ENCODE data around the gene HCFC2.
"Not testable (repeated sequence)": the region's sequence is repeated elsewhere in the genome, so short reads cannot be mapped to it uniquely, and the experiment has no call there.

The HCFC2 gene

GRCh38 chr12:104079024-104079423 lies 14.7 kb downstream of the HCFC2 start:
- H3K9me3 ChIP-seq (ENCODE audit: control insufficient read depth, insufficient read depth, low read length): no peaks in the 10 kb centered on the region
- H3K9ac ChIP-seq (ENCODE audit: low read depth, low read length): no peak overlapping the region
- H3K4me1 ChIP-seq (ENCODE audit: insufficient read depth, low read length): no peaks in the 10 kb centered on the region
- H3K36me3 ChIP-seq (ENCODE audit: insufficient read depth, low read length): no peaks in the 10 kb centered on the region

GRCh38 chr12:104080764-104081163 lies 16.4 kb downstream of the HCFC2 start:
- no peaks in the 10 kb centered on the region for H3K36me3 ChIP-seq (ENCODE audit: insufficient read depth, low read length)
- no peak overlapping the region for H3K9ac ChIP-seq (ENCODE audit: low read depth, low read length)
- H3K4me1 ChIP-seq (ENCODE audit: insufficient read depth, low read length): no peaks in the 10 kb centered on the region
- no peaks in the 10 kb centered on the region for H3K9me3 ChIP-seq (ENCODE audit: control insufficient read depth, insufficient read depth, low read length)

- H3K9me3 ChIP-seq (ENCODE audit: control insufficient read depth, insufficient read depth, low read length): no peaks in the 10 kb centered on the region
- no peaks in the 10 kb centered on the region for H3K36me3 ChIP-seq (ENCODE audit: insufficient read depth, low read length)
- no peak overlapping the region for H3K9ac ChIP-seq (ENCODE audit: low read depth, low read length)
- no peaks in the 10 kb centered on the region for H3K4me1 ChIP-seq (ENCODE audit: insufficient read depth, low read length)
Observed at GRCh38 chr12:104083769-104084475, 19.6 kb downstream of the HCFC2 start.

GRCh38 chr12:104090685-104091084 lies 26.4 kb downstream of the HCFC2 start:
- H3K9ac ChIP-seq (ENCODE audit: low read depth, low read length): no peak overlapping the region
- no peaks in the 10 kb centered on the region for H3K36me3 ChIP-seq (ENCODE audit: insufficient read depth, low read length)
- peaks cover 3% of the 10 kb centered on the region; the same call in 1 of the 2 replicates for H3K4me1 ChIP-seq (ENCODE audit: insufficient read depth, low read length)
- no peaks in the 10 kb centered on the region for H3K9me3 ChIP-seq (ENCODE audit: control insufficient read depth, insufficient read depth, low read length)

GRCh38 chr12:104091136-104091535 lies 26.8 kb downstream of the HCFC2 start:
- H3K9ac ChIP-seq (ENCODE audit: low read depth, low read length): no peak overlapping the region

GRCh38 chr12:104094284-104094683 lies 30.0 kb downstream of the HCFC2 start:
- H3K4me1 ChIP-seq (ENCODE audit: insufficient read depth, low read length): peaks cover 3% of the 10 kb centered on the region; the same call in 1 of the 2 replicates
- no peaks in the 10 kb centered on the region for H3K9me3 ChIP-seq (ENCODE audit: control insufficient read depth, insufficient read depth, low read length)
- no peak overlapping the region for H3K9ac ChIP-seq (ENCODE audit: low read depth, low read length)
- no peaks in the 10 kb centered on the region for H3K36me3 ChIP-seq (ENCODE audit: insufficient read depth, low read length)

More at GRCh38 chr12:104091136-104091535, 26.8 kb downstream of the HCFC2 start:
- H3K9me3 ChIP-seq (ENCODE audit: control insufficient read depth, insufficient read depth, low read length): no peaks in the 10 kb centered on the region
- no peaks in the 10 kb centered on the region for H3K36me3 ChIP-seq (ENCODE audit: insufficient read depth, low read length)
- H3K4me1 ChIP-seq (ENCODE audit: insufficient read depth, low read length): peaks cover 3% of the 10 kb centered on the region; the same call in 1 of the 2 replicates

GRCh38 chr12:104095289-104095688 lies 31.0 kb downstream of the HCFC2 start:
- H3K9me3 ChIP-seq (ENCODE audit: control insufficient read depth, insufficient read depth, low read length): no peaks in the 10 kb centered on the region
- peaks cover 3% of the 10 kb centered on the region; the same call in 1 of the 2 replicates for H3K4me1 ChIP-seq (ENCODE audit: insufficient read depth, low read length)
- no peak overlapping the region for H3K9ac ChIP-seq (ENCODE audit: low read depth, low read length)
- no peaks in the 10 kb centered on the region for H3K36me3 ChIP-seq (ENCODE audit: insufficient read depth, low read length)

- no peaks in the 10 kb centered on the region for H3K4me1 ChIP-seq (ENCODE audit: insufficient read depth, low read length)
- H3K36me3 ChIP-seq (ENCODE audit: insufficient read depth, low read length): no peaks in the 10 kb centered on the region
- no peak overlapping the region for H3K9ac ChIP-seq (ENCODE audit: low read depth, low read length)
- H3K9me3 ChIP-seq (ENCODE audit: control insufficient read depth, insufficient read depth, low read length): no peaks in the 10 kb centered on the region
Observed at GRCh38 chr12:104097954-104098353, 33.6 kb downstream of the HCFC2 start.

- Histone ChIP-seq H3K9me3 (ENCODE audit: control insufficient read depth, insufficient read depth, low read length) (no peaks in the 10 kb centered on the region), H3K9ac (ENCODE audit: low read depth, low read length) (no peak overlapping the region), H3K4me1 (ENCODE audit: insufficient read depth, low read length) (peaks cover 9% of the 10 kb centered on the region), H3K36me3 (ENCODE audit: insufficient read depth, low read length) (no peaks in the 10 kb centered on the region)
Observed at GRCh38 chr12:104105461-104105860, 41.1 kb downstream of the HCFC2 start.

GRCh38 chr12:104106965-104107364 lies 42.6 kb downstream of the HCFC2 start:
- Histone ChIP-seq H3K9ac (ENCODE audit: low read depth, low read length) (no peak overlapping the region), H3K4me1 (ENCODE audit: insufficient read depth, low read length) (peaks cover 9% of the 10 kb centered on the region), H3K36me3 (ENCODE audit: insufficient read depth, low read length) (no peaks in the 10 kb centered on the region), H3K9me3 (ENCODE audit: control insufficient read depth, insufficient read depth, low read length) (no peaks in the 10 kb centered on the region)

GRCh38 chr12:104108755-104109445 lies 44.6 kb downstream of the HCFC2 start:
- no peaks in the 10 kb centered on the region for H3K36me3 ChIP-seq (ENCODE audit: insufficient read depth, low read length)
- H3K9me3 ChIP-seq (ENCODE audit: control insufficient read depth, insufficient read depth, low read length): no peaks in the 10 kb centered on the region
- H3K4me1 ChIP-seq (ENCODE audit: insufficient read depth, low read length): peaks cover 9% of the 10 kb centered on the region
- no peak overlapping the region for H3K9ac ChIP-seq (ENCODE audit: low read depth, low read length)

- H3K9me3 ChIP-seq (ENCODE audit: control insufficient read depth, insufficient read depth, low read length): no peaks in the 10 kb centered on the region
- no peak overlapping the region for H3K9ac ChIP-seq (ENCODE audit: low read depth, low read length)
- no peaks in the 10 kb centered on the region for H3K36me3 ChIP-seq (ENCODE audit: insufficient read depth, low read length)
- peaks cover 9% of the 10 kb centered on the region for H3K4me1 ChIP-seq (ENCODE audit: insufficient read depth, low read length)
Observed at GRCh38 chr12:104109446-104110271, 45.3 kb downstream of the HCFC2 start.

- not testable (repeated sequence) for H3K36me3 ChIP-seq (ENCODE audit: insufficient read depth, low read length); H3K9ac ChIP-seq (ENCODE audit: low read depth, low read length); H3K4me1 ChIP-seq (ENCODE audit: insufficient read depth, low read length); H3K9me3 ChIP-seq (ENCODE audit: control insufficient read depth, insufficient read depth, low read length)
Observed at GRCh38 chr12:104114834-104115586, 50.7 kb downstream of the HCFC2 start.

GRCh38 chr12:104115587-104115975 lies 51.2 kb downstream of the HCFC2 start:
- H3K9me3 ChIP-seq (ENCODE audit: control insufficient read depth, insufficient read depth, low read length): no peaks in the 10 kb centered on the region
- 0 out of 2 replicates have a peak, but pooled peaks cover 2% of the 10 kb centered on the region for H3K36me3 ChIP-seq (ENCODE audit: insufficient read depth, low read length)
- H3K4me1 ChIP-seq (ENCODE audit: insufficient read depth, low read length): peaks cover 4% of the 10 kb centered on the region; the same call in 1 of the 2 replicates
- H3K9ac ChIP-seq (ENCODE audit: low read depth, low read length): no peak overlapping the region

All from ES-I3 (cell line).